Measurements from ENCODE around the gene RPSA. TPM values are rescaled to one million over a fixed set of nuclear protein-coding genes. Genes with fewer than 3 reads are reported as not detected.
"Not testable (repeated sequence)": the region's sequence is repeated elsewhere in the genome, so short reads cannot be mapped to it uniquely, and the experiment has no call there.

Gene RPSA
- total RNA-seq, 1 experiment from 2014 or later: 994 TPM

DNA sequence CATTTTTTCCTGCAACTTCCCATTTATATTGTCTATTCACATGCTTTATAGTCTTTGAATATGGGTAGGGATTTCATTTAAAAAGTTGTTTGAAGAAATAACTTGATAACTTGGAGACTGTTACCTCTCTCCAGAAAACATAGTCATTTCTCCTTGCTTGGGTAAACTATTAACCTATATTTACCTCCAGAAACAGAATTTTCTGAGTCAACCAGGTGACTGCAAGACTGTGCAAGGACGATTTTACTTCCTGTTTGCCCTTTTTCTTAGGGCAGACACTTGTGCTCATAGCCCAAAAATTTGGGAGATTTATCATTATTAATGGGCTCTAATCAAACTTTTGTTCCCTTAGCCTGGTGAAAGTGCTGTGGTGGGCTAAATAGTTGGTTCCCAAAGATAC lies 46.6 kb downstream of the RPSA start:
- Histone ChIP-seq H3K27ac (ENCODE audit: low read depth, low read length, poor library complexity, severe bottlenecking) (no peak overlapping the region), H3K4me3 (ENCODE audit: low read depth, low read length, poor library complexity, severe bottlenecking) (no peak overlapping the region), H3K9me3 (ENCODE audit: low read depth, low read length, poor library complexity, severe bottlenecking) (no peaks in the 10 kb centered on the region), H3K36me3 (ENCODE audit: insufficient read depth, low read length, poor library complexity, severe bottlenecking) (no peaks in the 10 kb centered on the region), H3K4me1 (ENCODE audit: insufficient read depth, low read length, poor library complexity, severe bottlenecking) (no peaks in the 10 kb centered on the region), H3K27me3 (replicated peaks; ENCODE audit: insufficient read depth, low read depth, low read length, poor library complexity) (no peaks in the 10 kb centered on the region)
- ChIA-PET CTCF (no interaction called here), POLR2A (ENCODE audit: low non-redundant PET) (no interaction called here)
- TF ChIP-seq, protein P1, sequence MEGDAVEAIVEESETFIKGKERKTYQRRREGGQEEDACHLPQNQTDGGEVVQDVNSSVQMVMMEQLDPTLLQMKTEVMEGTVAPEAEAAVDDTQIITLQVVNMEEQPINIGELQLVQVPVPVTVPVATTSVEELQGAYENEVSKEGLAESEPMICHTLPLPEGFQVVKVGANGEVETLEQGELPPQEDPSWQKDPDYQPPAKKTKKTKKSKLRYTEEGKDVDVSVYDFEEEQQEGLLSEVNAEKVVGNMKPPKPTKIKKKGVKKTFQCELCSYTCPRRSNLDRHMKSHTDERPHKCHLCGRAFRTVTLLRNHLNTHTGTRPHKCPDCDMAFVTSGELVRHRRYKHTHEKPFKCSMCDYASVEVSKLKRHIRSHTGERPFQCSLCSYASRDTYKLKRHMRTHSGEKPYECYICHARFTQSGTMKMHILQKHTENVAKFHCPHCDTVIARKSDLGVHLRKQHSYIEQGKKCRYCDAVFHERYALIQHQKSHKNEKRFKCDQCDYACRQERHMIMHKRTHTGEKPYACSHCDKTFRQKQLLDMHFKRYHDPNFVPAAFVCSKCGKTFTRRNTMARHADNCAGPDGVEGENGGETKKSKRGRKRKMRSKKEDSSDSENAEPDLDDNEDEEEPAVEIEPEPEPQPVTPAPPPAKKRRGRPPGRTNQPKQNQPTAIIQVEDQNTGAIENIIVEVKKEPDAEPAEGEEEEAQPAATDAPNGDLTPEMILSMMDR (conservative IDR thresholded peaks at IDR 0.05; ENCODE audit: low read depth, low read length): no peak
- TF ChIP-seq EZH2 (IDR thresholded peaks at IDR 0.05; ENCODE audit: borderline replicate concordance, low read depth, low read length, poor library complexity, severe bottlenecking): no peak
- DNase-seq (ENCODE audit: low spot score): no peak
- BruUV-seq (replicated peaks): no TSS peak
- intact Hi-C loops (cut with micrococcal nuclease; ENCODE audit: unreplicated experiment): no loop called here

DNA sequence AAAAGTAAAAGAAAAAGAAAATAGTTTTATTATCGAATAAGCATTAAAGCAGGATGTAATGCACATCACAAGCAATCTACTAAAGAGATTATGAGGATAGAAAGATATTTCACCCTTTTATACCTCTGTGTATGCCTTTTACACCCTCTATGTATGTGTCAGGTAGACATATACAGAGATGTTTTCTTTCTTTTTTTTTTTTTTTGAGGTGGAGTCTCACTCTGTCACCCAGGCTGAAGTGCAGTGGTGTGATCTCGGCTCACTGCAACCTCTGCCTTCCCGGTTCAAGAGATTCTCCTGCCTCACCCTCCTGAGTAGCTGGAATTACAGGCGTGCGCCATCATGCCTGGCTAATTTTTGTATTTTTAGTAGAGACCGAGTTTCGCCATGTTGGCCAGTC lies 47.4 kb downstream of the RPSA start:
- CTCF ChIA-PET; H3K4me3 ChIP-seq (ENCODE audit: low read depth, low read length, poor library complexity, severe bottlenecking); H3K9me3 ChIP-seq (ENCODE audit: low read depth, low read length, poor library complexity, severe bottlenecking); POLR2A ChIA-PET (ENCODE audit: low non-redundant PET); H3K27ac ChIP-seq (ENCODE audit: low read depth, low read length, poor library complexity, severe bottlenecking); intact Hi-C loops (cut with micrococcal nuclease; ENCODE audit: unreplicated experiment); H3K36me3 ChIP-seq (ENCODE audit: insufficient read depth, low read length, poor library complexity, severe bottlenecking); BruUV-seq (replicated peaks); DNase-seq (ENCODE audit: low spot score); H3K4me1 ChIP-seq (ENCODE audit: insufficient read depth, low read length, poor library complexity, severe bottlenecking); H3K27me3 ChIP-seq (replicated peaks; ENCODE audit: insufficient read depth, low read depth, low read length, poor library complexity): not testable (repeated sequence)

DNA sequence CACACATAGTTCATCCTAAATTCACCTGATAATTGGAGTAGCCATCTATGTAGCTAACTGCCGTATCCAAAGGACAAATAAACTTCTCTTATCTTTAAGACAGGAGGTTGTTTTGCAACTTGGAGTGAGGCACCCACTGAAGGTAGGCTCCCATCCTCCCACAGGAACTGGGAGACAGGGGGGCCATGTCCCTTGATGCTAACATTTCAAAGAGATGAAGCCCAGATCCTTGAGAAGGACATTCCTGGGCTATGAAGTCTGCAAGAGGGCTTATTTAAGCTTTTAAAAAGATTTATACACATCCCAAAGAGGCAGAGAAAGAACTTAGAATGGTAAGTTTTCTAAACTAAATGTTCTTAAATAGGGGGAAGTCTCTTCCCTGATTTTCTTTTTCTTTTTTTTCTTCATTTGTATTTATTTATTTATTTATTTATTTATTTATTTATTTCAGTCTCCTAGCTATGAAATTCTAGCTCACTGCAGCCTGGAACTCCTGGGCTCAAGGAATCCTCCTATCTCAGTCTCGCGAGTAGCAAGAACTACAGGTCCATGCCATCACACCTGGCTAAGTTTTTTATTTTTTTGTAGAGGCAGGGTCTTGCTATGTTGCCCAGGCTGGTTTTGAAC lies 48.2 kb downstream of the RPSA start:
- TF ChIP-seq, protein P1 (conservative IDR thresholded peaks at IDR 0.05; ENCODE audit: low read depth, low read length): no peak
- TF ChIP-seq EZH2 (IDR thresholded peaks at IDR 0.05; ENCODE audit: borderline replicate concordance, low read depth, low read length, poor library complexity, severe bottlenecking): no peak
- no peaks in the 10 kb centered on the region for H3K36me3 ChIP-seq (ENCODE audit: insufficient read depth, low read length, poor library complexity, severe bottlenecking)
- BruUV-seq (replicated peaks): no TSS peak
- no peaks in the 10 kb centered on the region for H3K4me1 ChIP-seq (ENCODE audit: insufficient read depth, low read length, poor library complexity, severe bottlenecking)
- intact Hi-C loops (cut with micrococcal nuclease; ENCODE audit: unreplicated experiment): no loop called here
- ChIA-PET CTCF (no interaction called here), POLR2A (ENCODE audit: low non-redundant PET) (no interaction called here)
- no peaks in the 10 kb centered on the region for H3K9me3 ChIP-seq (ENCODE audit: low read depth, low read length, poor library complexity, severe bottlenecking)
- no peak for DNase-seq (ENCODE audit: low spot score)
- no peaks in the 10 kb centered on the region for H3K27me3 ChIP-seq (replicated peaks; ENCODE audit: insufficient read depth, low read depth, low read length, poor library complexity)
- no peak overlapping the region for H3K4me3 ChIP-seq (ENCODE audit: low read depth, low read length, poor library complexity, severe bottlenecking)
- no peak overlapping the region for H3K27ac ChIP-seq (ENCODE audit: low read depth, low read length, poor library complexity, severe bottlenecking)

DNA sequence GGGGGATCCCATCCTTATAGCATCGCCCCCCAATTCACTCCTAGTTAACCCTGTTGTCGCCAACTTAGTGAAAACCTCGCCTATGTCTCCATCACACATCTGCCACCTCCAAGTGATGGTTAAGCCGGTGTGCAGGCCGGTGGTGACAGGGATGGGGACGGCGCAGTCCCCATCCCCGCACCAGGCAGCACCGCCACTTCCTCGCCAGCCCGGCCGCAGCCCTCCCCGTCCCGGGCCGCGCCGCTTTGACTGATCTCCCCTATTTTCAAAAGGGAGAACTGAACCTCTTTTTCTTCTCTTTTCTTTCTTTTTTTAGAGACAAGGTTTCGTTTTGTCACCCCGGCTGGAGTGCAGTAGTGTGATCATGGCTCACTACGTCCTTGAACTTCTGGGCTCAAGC lies 49.6 kb downstream of the RPSA start:
- intact Hi-C loops (cut with micrococcal nuclease; ENCODE audit: unreplicated experiment): no loop called here
- Histone ChIP-seq H3K9me3 (ENCODE audit: low read depth, low read length, poor library complexity, severe bottlenecking) (no peaks in the 10 kb centered on the region), H3K27me3 (replicated peaks; ENCODE audit: insufficient read depth, low read depth, low read length, poor library complexity) (no peaks in the 10 kb centered on the region), H3K4me1 (ENCODE audit: insufficient read depth, low read length, poor library complexity, severe bottlenecking) (no peaks in the 10 kb centered on the region), H3K27ac (ENCODE audit: low read depth, low read length, poor library complexity, severe bottlenecking) (no peak overlapping the region), H3K4me3 (ENCODE audit: low read depth, low read length, poor library complexity, severe bottlenecking) (no peak overlapping the region), H3K36me3 (ENCODE audit: insufficient read depth, low read length, poor library complexity, severe bottlenecking) (no peaks in the 10 kb centered on the region)
- DNase-seq (ENCODE audit: low spot score): no peak
- POLR2A ChIA-PET (ENCODE audit: low non-redundant PET): no interaction called here
- CTCF ChIA-PET: no interaction called here
- BruUV-seq (replicated peaks): no TSS peak
- TF ChIP-seq EZH2 (IDR thresholded peaks at IDR 0.05; ENCODE audit: borderline replicate concordance, low read depth, low read length, poor library complexity, severe bottlenecking): no peak
- TF ChIP-seq, protein P1 (conservative IDR thresholded peaks at IDR 0.05; ENCODE audit: low read depth, low read length): no peak

Measured in A673 (cell line).